Measurements from ENCODE around the gene TMEM144.

Gene TMEM144

GRCh38 chr4:158302076-158302866 is 92.0 kb downstream of the TMEM144 start:
- peak; percentile 74 for DNase-seq

- no peak for DNase-seq
These were observed 94.4 kb downstream of the TMEM144 start for GRCh38 chr4:158304694-158305093.
